ENCODE results near the gene GRB10.

DNA sequence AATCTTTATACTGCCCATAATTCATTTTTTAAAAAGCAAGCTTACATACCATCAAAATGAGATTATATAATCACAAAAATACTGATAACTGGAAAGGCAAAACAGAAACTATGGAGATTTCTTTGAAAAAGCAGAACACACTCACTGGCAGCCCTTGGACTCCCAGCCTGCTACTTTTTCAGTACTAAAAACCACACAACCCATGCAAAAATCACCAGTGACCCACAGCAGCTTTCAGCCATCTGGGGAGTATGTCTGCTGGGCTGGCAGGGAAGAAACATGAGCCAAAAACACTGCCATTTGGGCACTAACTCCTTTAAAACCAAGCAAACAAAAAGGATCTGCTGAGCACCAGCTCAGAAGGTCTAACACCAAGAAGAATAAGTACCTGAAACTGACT, 137.5 kb downstream of the GRB10 start:
- TF ChIP-seq SNAI2 (CRISPR knock-in tag; IDR thresholded peaks at IDR 0.05) (no peak), TCF4 (CRISPR knock-in tag; IDR thresholded peaks at IDR 0.05; ENCODE audit: borderline replicate concordance) (no peak), ZNF70 (CRISPR knock-in tag; IDR thresholded peaks at IDR 0.05) (no peak), ZNF565 (CRISPR knock-in tag; conservative IDR thresholded peaks at IDR 0.05; ENCODE audit: low read depth) (no peak), ZFP3 (CRISPR knock-in tag; IDR thresholded peaks at IDR 0.05) (no peak)
